NB4 (cell line): ENCODE measurements around the gene FOXA1.

Experiments
- MYC ChIP-seq: IDR thresholded peaks from 2 replicates; pipeline ENCODE4 v1.6.1; 2011; ENCODE audit warnings: low read depth, low read length
- POLR2A ChIP-seq: IDR thresholded peaks from 2 replicates; pipeline ENCODE4 v1.6.1; 2011; ENCODE audit warnings: mild to moderate bottlenecking; ENCODE audit not compliant: insufficient read length; ENCODE audit errors: extremely low read depth
- TF ChIP-seq, protein P1 (sequence below): IDR thresholded peaks from one replicate; pipeline ENCODE4 v1.5.1; 2012; ENCODE audit warnings: low read depth, low read length
- TF ChIP-seq, protein P2 (sequence below): IDR thresholded peaks from 2 replicates; pipeline ENCODE4 v1.6.1; 2011; ENCODE audit warnings: low read depth, low read length

DNA sequence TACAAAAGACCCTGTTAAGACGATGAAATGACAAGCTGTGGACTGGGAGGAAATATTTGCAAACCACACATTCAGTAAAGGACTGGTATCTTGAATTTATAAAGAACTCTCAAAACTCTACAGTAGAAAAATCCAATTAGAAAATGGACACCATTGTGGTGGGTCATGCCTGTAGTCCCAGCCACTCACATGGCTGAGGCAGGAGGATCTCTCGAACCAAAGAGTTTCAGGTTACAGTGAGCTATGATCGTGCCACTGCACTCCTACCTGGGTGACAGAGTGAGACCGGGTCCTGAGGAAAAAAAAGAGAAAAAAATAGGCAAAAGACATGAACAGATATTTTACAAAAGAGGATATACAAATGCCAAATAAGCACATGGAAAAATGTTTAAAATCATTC is 42.3 kb upstream of the FOXA1 start:
- TF ChIP-seq, protein P1, sequence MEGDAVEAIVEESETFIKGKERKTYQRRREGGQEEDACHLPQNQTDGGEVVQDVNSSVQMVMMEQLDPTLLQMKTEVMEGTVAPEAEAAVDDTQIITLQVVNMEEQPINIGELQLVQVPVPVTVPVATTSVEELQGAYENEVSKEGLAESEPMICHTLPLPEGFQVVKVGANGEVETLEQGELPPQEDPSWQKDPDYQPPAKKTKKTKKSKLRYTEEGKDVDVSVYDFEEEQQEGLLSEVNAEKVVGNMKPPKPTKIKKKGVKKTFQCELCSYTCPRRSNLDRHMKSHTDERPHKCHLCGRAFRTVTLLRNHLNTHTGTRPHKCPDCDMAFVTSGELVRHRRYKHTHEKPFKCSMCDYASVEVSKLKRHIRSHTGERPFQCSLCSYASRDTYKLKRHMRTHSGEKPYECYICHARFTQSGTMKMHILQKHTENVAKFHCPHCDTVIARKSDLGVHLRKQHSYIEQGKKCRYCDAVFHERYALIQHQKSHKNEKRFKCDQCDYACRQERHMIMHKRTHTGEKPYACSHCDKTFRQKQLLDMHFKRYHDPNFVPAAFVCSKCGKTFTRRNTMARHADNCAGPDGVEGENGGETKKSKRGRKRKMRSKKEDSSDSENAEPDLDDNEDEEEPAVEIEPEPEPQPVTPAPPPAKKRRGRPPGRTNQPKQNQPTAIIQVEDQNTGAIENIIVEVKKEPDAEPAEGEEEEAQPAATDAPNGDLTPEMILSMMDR, result no peak
- TF ChIP-seq POLR2A (no peak), MYC (no peak)
- TF ChIP-seq, protein P2, sequence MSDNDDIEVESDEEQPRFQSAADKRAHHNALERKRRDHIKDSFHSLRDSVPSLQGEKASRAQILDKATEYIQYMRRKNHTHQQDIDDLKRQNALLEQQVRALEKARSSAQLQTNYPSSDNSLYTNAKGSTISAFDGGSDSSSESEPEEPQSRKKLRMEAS, result no peak
